ENCODE data around the gene ATG4B.

DNA sequence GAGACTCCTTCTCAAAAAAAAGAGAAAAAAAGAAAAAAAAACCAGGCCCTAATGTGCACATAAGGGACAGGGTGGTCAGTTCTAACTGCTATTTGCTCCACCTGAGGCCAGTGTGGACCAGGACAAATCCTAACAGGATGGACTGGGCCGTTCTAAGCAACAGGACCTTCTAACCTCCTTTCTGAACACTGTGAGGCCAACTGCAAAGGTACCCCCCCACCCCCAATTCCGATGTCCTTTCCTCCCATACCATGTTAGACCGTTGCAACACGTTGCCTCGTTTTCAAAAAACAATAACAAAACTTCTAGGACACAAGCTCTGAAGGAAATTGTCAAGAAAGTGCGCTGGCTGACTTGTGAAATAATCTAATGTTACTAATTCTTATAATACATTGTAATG, 1.7 kb upstream of the ATG4B start:
- TF ChIP-seq ZNF274 (IDR thresholded peaks at IDR 0.05; ENCODE audit: low read depth, low read length) (no peak), YY1 (IDR thresholded peaks at IDR 0.05; ENCODE audit: insufficient read depth, insufficient read length) (no peak), SUZ12 (IDR thresholded peaks at IDR 0.05; ENCODE audit: extremely low read depth, insufficient read depth, insufficient read length) (no peak)
